D341Med (cell line): Measurements from ENCODE around the gene SF3B3.
"Not testable (repeated sequence)": the region's sequence is repeated elsewhere in the genome, so short reads cannot be mapped to it uniquely, and the experiment has no call there.

Source experiments
- DNase-seq: peaks from one replicate; pipeline ENCODE4 v3.0.0; 2012; ENCODE audit warnings: low spot score

Gene SF3B3

GRCh38 chr16:70621864-70622263 is 98.2 kb downstream of the SF3B3 start:
- not testable (repeated sequence) for DNase-seq
